IMR-90 (cell line): ENCODE data around the gene PLD5.

ENCODE experiments used
- CEBPB ChIP-seq: IDR thresholded peaks from 2 replicates; pipeline ENCODE4 v1.6.1; 2012; ENCODE audit warnings: low read depth, low read length, improper control_type of control experiment
- CTCF ChIP-seq: conservative IDR thresholded peaks from 2 replicates; pipeline ENCODE4 v1.5.1; 2012; ENCODE audit warnings: mild to moderate bottlenecking, low read depth, low read length, improper control_type of control experiment
- ELK1 ChIP-seq: fragments of 150-350 bp; IDR thresholded peaks from 2 replicates; pipeline ENCODE4 v1.6.1; 2016; ENCODE audit warnings: low read depth, mild to moderate bottlenecking, low read length, moderate library complexity, borderline replicate concordance
- FOS ChIP-seq: fragments of 150-350 bp; IDR thresholded peaks from 2 replicates; pipeline ENCODE4 v1.6.1; 2016; ENCODE audit warnings: low read depth, low read length
- MAZ ChIP-seq: IDR thresholded peaks from 2 replicates; pipeline ENCODE4 v1.6.1; 2012; ENCODE audit warnings: low read depth, mild to moderate bottlenecking, low read length, improper control_type of control experiment, moderate library complexity, borderline replicate concordance
- MXI1 ChIP-seq: IDR thresholded peaks from 2 replicates; pipeline ENCODE4 v1.6.1; 2012; ENCODE audit warnings: low read depth, mild to moderate bottlenecking, low read length, moderate library complexity, borderline replicate concordance
- POLR2A ChIP-seq: IDR thresholded peaks from 2 replicates; pipeline ENCODE4 v1.6.1; 2012; ENCODE audit warnings: mild to moderate bottlenecking, low read depth, low read length
- RAD21 ChIP-seq: IDR thresholded peaks from 2 replicates; pipeline ENCODE4 v1.6.1; 2012; ENCODE audit warnings: low read length, improper control_type of control experiment
- RCOR1 ChIP-seq: IDR thresholded peaks from 2 replicates; pipeline ENCODE4 v1.6.1; 2012; ENCODE audit warnings: mild to moderate bottlenecking, low read length, improper control_type of control experiment; ENCODE audit not compliant: insufficient replicate concordance
- RFX5 ChIP-seq: IDR thresholded peaks from 2 replicates; pipeline ENCODE4 v1.8.0; 2012; ENCODE audit warnings: low read depth, mild to moderate bottlenecking, low read length, moderate library complexity
- SMC3 ChIP-seq: fragments of 150-350 bp; IDR thresholded peaks from 2 replicates; pipeline ENCODE4 v1.6.1; 2016; ENCODE audit warnings: low read depth, mild to moderate bottlenecking, antibody characterized with exemption, low read length, moderate library complexity
- USF2 ChIP-seq: fragments of 150-350 bp; IDR thresholded peaks from 2 replicates; pipeline ENCODE4 v1.6.1; 2017; ENCODE audit warnings: mild to moderate bottlenecking, antibody characterized with exemption, low read length, low read depth

GRCh38 chr1:242245255-242245654 lies 279.2 kb downstream of the PLD5 start:
- no peak for TF ChIP-seq MXI1
- TF ChIP-seq CTCF = no peak
- no peak for TF ChIP-seq RAD21
- TF ChIP-seq MAZ = no peak
- TF ChIP-seq SMC3 = no peak
- no peak for TF ChIP-seq POLR2A
- no peak for TF ChIP-seq FOS
- TF ChIP-seq RCOR1 = no peak
- no peak for TF ChIP-seq RFX5
- TF ChIP-seq CEBPB = no peak
- no peak for TF ChIP-seq USF2
- no peak for TF ChIP-seq ELK1
